HEK293T (cell line): ENCODE measurements around the gene GRIK4.

ENCODE experiments used
- ELF4 ChIP-seq: fragments of 450-650 bp; IDR thresholded peaks from 2 replicates; pipeline ENCODE4 v1.6.1; 2017; ENCODE audit warnings: antibody characterized with exemption
- NFRKB ChIP-seq: fragments of 450-650 bp; IDR thresholded peaks from 2 replicates; pipeline ENCODE4 v1.6.1; 2016; ENCODE audit warnings: mild to moderate bottlenecking, moderate library complexity
- SP1 ChIP-seq: fragments of 450-650 bp; IDR thresholded peaks from 2 replicates; pipeline ENCODE4 v1.6.1; 2017
- SUZ12 ChIP-seq: fragments of 450-650 bp; IDR thresholded peaks from 2 replicates; pipeline ENCODE4 v1.6.1; 2016; ENCODE audit warnings: mild to moderate bottlenecking

GRCh38 chr11:120536091-120536796, 24.7 kb downstream of the GRIK4 start:
- TF ChIP-seq ELF4: no peak
- no peak for TF ChIP-seq SUZ12
- no peak for TF ChIP-seq SP1
- no peak for TF ChIP-seq NFRKB
